K562 (cell line): ENCODE results near the gene RPL7L1. TPM values are rescaled to one million over a fixed set of nuclear protein-coding genes. Genes with fewer than 3 reads are reported as not detected.

ENCODE experiments used
- COPS2 ChIP-seq: fragments of 450-650 bp; conservative IDR thresholded peaks from 2 replicates; pipeline ENCODE4 v1.6.1; 2016; ENCODE audit warnings: mild to moderate bottlenecking, moderate library complexity
- DDX20 ChIP-seq: fragments of 450-650 bp; IDR thresholded peaks from 2 replicates; pipeline ENCODE4 v1.6.1; 2016; ENCODE audit warnings: missing genetic modification characterization, low read depth, mild to moderate bottlenecking, missing compliant biosample characterization, moderate library complexity
- ELF2 ChIP-seq: fragments of 250-450 bp; sonication (Bioruptor Pico); IDR thresholded peaks from 2 replicates; pipeline ENCODE4 v1.5.0; 2021; ENCODE audit warnings: mild to moderate bottlenecking
- ETV5 ChIP-seq: sonication (generic); formaldehyde crosslinking; IDR thresholded peaks from 2 replicates; pipeline ENCODE4 v1.4.0; 2020; ENCODE audit warnings: low read depth, mild to moderate bottlenecking, missing genetic modification reagents
- HIVEP1 ChIP-seq: fragments of 250-450 bp; sonication (Bioruptor Pico); IDR thresholded peaks from 2 replicates; pipeline ENCODE4 v1.4.0; 2020; ENCODE audit warnings: mild to moderate bottlenecking
- HOMEZ ChIP-seq: fragments of 250-450 bp; sonication (Bioruptor Pico); IDR thresholded peaks from 2 replicates; pipeline ENCODE4 v1.4.0; 2020; ENCODE audit warnings: mild to moderate bottlenecking, moderate library complexity
- IRF1 ChIP-seq: sonication (generic); formaldehyde crosslinking; IDR thresholded peaks from 2 replicates; pipeline ENCODE4 v1.8.0; 2022; ENCODE audit warnings: missing genetic modification reagents, mild to moderate bottlenecking, borderline replicate concordance
- MECOM ChIP-seq: fragments of 250-450 bp; sonication (Bioruptor Pico); IDR thresholded peaks from 2 replicates; pipeline ENCODE4 v1.8.0; 2022; ENCODE audit warnings: inconsistent platforms
- MEIS2 ChIP-seq: fragments of 450-650 bp; IDR thresholded peaks from 2 replicates; pipeline ENCODE4 v1.6.1; 2014; ENCODE audit warnings: mild to moderate bottlenecking; ENCODE audit not compliant: partially characterized antibody
- MYBL2 ChIP-seq, 2 experiments: fragments of 450-650 bp in 1 of 2; sonication (generic) in 1 of 2; formaldehyde crosslinking in 1 of 2; IDR thresholded peaks; 2 replicates each; pipeline versions ENCODE4 v1.6.1 to v1.8.1; 2017 to 2022; ENCODE audit warnings: borderline replicate concordance in 1 of 2, inconsistent platforms in 1 of 2, low read depth in 1 of 2, mild to moderate bottlenecking in 1 of 2, missing genetic modification reagents in 1 of 2, moderate library complexity in 1 of 2
- NCOA2 ChIP-seq, 2 experiments: fragments of 450-650 bp; IDR thresholded peaks; 2 replicates each; pipeline ENCODE4 v1.6.1; 2018; ENCODE audit warnings: mild to moderate bottlenecking in 2 of 2, moderate library complexity in 1 of 2; ENCODE audit not compliant: partially characterized antibody in 2 of 2
- PATZ1 ChIP-seq: fragments of 250-450 bp; sonication (Bioruptor Pico); IDR thresholded peaks from 2 replicates; pipeline ENCODE4 v1.5.0; 2020; ENCODE audit warnings: mild to moderate bottlenecking, borderline replicate concordance
- SMAD3 ChIP-seq: fragments of 450-650 bp; formaldehyde crosslinking; conservative IDR thresholded peaks from 2 replicates; pipeline ENCODE4 v1.4.0; 2020; ENCODE audit warnings: mild to moderate bottlenecking
- SOX6 ChIP-seq: fragments of 450-650 bp; IDR thresholded peaks from 2 replicates; pipeline ENCODE4 v1.6.1; 2014; ENCODE audit warnings: mild to moderate bottlenecking
- SREBF2 ChIP-seq: sonication (generic); formaldehyde crosslinking; IDR thresholded peaks from 2 replicates; pipeline ENCODE4 v1.4.0; 2020; ENCODE audit warnings: mild to moderate bottlenecking, missing genetic modification reagents
- STAT6 ChIP-seq: sonication (generic); formaldehyde crosslinking; IDR thresholded peaks from 2 replicates; pipeline ENCODE4 v1.8.1; 2023; ENCODE audit warnings: mild to moderate bottlenecking, missing genetic modification reagents
- TAF15 ChIP-seq: fragments of 200-400 bp; formaldehyde crosslinking; IDR thresholded peaks from 2 replicates; pipeline ENCODE4 v1.6.1; 2017; ENCODE audit warnings: mild to moderate bottlenecking, low read depth, low read length, moderate library complexity
- TEAD4 ChIP-seq, 2 experiments: sonication (generic) in 1 of 2; formaldehyde crosslinking in 1 of 2; IDR thresholded peaks; 2 replicates each; pipeline versions ENCODE4 v1.6.1 to v1.8.0; 2012 to 2022; ENCODE audit warnings: borderline replicate concordance in 1 of 2, inconsistent platforms in 1 of 2, low read length in 1 of 2, mild to moderate bottlenecking in 1 of 2, missing genetic modification reagents in 1 of 2
- ZNF133 ChIP-seq: fragments of 250-450 bp; sonication (Bioruptor Pico); IDR thresholded peaks from 2 replicates; pipeline ENCODE4 v1.4.0; 2020; ENCODE audit warnings: mild to moderate bottlenecking
- polyA plus RNA-seq, 8 experiments: library from polyadenylated mRNA; depleted of rRNA in 4 of 8; stranded (reverse) in 5 of 8; unstranded in 3 of 8; fragments of >200 nt; fragmentation: Nextera tagmentation in 2 of 8; fragmentation: Illumina TruSeq in 1 of 8; extraction: Ambion mirVana in 2 of 8; extraction: Trizol in 1 of 8; gene quantifications; 2 replicates each; pipeline versions ENCODE4 v1.2.1 to v1.2.3, GENCODE V29; 2011 to 2014; ENCODE audit warnings: inconsistent platforms in 1 of 8, missing spikeins in 1 of 8
- total RNA-seq, 7 experiments: library from RNA; depleted of rRNA in 6 of 7; stranded (reverse); fragments of >200 nt in 6 of 7; fragmentation: Illumina TruSeq in 2 of 7; extraction: Trizol in 2 of 7; gene quantifications; 2 replicates each; pipeline versions ENCODE4 v1.2.1 to v1.2.3, GENCODE V29; 2011 to 2021; ENCODE audit warnings: low replicate concordance in 1 of 7

Gene RPL7L1
- total and polyA plus RNA-seq, 9 of the 15 experiments (the other 6 are each of a cell fraction or from before 2014, with no cell fraction given) = 129 to 259 (median 164) TPM

GRCh38 chr6:42879372-42880239 lies at the start of gene RPL7L1 (continued):
- peak; percentile 91 for TF ChIP-seq ELF2 (CRISPR knock-in tag)
- TF ChIP-seq TEAD4 (IDR thresholded peaks at IDR 0.05; ENCODE audit: low read length) = peak; percentile 31; the same call in 1 of the 2 replicates
- no peak for TF ChIP-seq TEAD4 (CRISPR knock-in tag; IDR thresholded peaks at IDR 0.05; ENCODE audit: borderline replicate concordance)
- TF ChIP-seq COPS2 = no peak
- TF ChIP-seq IRF1 (CRISPR knock-in tag) = no peak
- no peak for TF ChIP-seq NCOA2 (IDR thresholded peaks at IDR 0.05; ENCODE audit: partially characterized antibody in 2 of 2)
- no peak for TF ChIP-seq ZNF133 (CRISPR knock-in tag)
- TF ChIP-seq SMAD3 (CRISPR knock-in tag) = peak; percentile 66; the same call in 1 of the 2 replicates
- TF ChIP-seq DDX20 = 0 out of 2 replicates have a peak, but pooled peaks have one; percentile 32
- TF ChIP-seq MEIS2 = peak; percentile 34
- peak; percentile 42; the same call in 1 of the 2 replicates for TF ChIP-seq SOX6
- no peak; the same call in 1 of the 2 replicates for TF ChIP-seq MYBL2 (IDR thresholded peaks at IDR 0.05; ENCODE audit: low read depth)
- no peak for TF ChIP-seq MYBL2 (CRISPR knock-in tag; IDR thresholded peaks at IDR 0.05; ENCODE audit: borderline replicate concordance)
- TF ChIP-seq TAF15 = no peak
- TF ChIP-seq SREBF2 (CRISPR knock-in tag) = no peak
- TF ChIP-seq STAT6 (CRISPR knock-in tag) = peak; percentile 74
- peak; percentile 91 for TF ChIP-seq ETV5 (CRISPR knock-in tag)
- TF ChIP-seq MECOM (CRISPR knock-in tag) = no peak
- TF ChIP-seq HIVEP1 (CRISPR knock-in tag) = peak; percentile 83; the same call in 1 of the 2 replicates
- TF ChIP-seq HOMEZ (CRISPR knock-in tag) = peak; percentile 33; the same call in 1 of the 2 replicates
- no peak for TF ChIP-seq PATZ1 (CRISPR knock-in tag)
